ENCODE results near the gene LZTS3. TPM values are rescaled to one million over a fixed set of nuclear protein-coding genes. Genes with fewer than 3 reads are reported as not detected.
"Not testable (repeated sequence)": the region's sequence is repeated elsewhere in the genome, so short reads cannot be mapped to it uniquely, and the experiment has no call there.

The LZTS3 gene
- total RNA-seq, 3 donors from 2014 or later: 4.2 to 9.9 (median 8.0) TPM

DNA sequence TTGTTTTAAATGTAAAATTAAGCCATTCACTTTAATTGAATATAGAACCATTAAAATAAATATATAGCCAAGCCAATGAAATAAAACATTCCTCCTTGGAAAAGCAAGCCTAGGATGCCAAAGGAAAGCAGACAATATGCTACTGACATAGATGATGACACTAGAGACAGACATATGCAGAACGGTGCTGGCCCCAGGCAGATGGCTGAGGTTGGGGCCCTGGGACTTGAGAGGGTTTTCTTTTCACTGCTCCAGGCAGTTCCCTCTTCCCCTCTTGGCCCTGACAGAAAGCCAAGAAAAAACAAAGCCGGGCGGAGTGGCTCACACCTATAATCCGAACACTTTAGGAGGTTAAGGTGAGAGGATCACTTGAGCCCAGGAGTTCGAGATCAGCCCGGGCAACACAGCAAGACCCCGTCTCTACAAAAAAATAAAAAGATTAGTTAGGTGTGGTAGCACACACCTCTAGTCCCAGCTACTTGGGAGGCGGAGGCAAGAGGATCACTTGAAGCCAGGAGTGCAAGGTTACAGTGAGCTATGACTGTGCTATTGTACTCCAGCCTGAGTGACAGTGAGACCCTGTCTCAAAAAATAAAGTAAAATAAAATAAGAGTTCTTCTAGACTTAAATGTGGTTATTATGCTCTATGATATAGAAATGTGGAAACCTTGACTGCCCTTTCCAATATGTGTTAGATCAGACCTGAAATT, 44.9 kb downstream of the LZTS3 start:
- H3K36me3 ChIP-seq (ENCODE audit: low read depth): no peaks in the 10 kb centered on the region
- DNase-seq (no peak), ATAC-seq (no peak)
- intact Hi-C loops (cut with DNase I, micrococcal nuclease): no loop called here
- H3K9me3 ChIP-seq: peaks cover 3% of the 10 kb centered on the region
- TF ChIP-seq, protein P1, sequence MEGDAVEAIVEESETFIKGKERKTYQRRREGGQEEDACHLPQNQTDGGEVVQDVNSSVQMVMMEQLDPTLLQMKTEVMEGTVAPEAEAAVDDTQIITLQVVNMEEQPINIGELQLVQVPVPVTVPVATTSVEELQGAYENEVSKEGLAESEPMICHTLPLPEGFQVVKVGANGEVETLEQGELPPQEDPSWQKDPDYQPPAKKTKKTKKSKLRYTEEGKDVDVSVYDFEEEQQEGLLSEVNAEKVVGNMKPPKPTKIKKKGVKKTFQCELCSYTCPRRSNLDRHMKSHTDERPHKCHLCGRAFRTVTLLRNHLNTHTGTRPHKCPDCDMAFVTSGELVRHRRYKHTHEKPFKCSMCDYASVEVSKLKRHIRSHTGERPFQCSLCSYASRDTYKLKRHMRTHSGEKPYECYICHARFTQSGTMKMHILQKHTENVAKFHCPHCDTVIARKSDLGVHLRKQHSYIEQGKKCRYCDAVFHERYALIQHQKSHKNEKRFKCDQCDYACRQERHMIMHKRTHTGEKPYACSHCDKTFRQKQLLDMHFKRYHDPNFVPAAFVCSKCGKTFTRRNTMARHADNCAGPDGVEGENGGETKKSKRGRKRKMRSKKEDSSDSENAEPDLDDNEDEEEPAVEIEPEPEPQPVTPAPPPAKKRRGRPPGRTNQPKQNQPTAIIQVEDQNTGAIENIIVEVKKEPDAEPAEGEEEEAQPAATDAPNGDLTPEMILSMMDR (IDR thresholded peaks at IDR 0.05): no peak
- H3K4me3 ChIP-seq: no peak overlapping the region
- no peaks in the 10 kb centered on the region for H3K4me1 ChIP-seq (ENCODE audit: low read depth)

DNA sequence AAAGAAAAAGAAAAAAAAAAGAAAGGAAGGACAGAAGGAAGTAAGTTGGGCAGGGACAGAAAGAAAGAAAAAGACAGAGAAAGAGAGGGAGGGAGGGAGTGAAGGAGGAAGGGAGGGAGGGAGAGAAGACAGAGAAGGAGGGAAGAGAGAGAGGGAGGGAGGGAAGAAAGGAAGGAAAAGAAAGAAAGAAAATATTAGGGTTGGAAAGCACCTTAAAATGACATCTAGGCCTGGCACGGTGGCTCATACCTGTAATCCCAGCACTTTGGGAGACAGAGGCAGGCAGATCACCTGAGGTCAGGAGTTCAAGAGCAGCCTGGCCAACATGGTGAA, 46.9 kb downstream of the LZTS3 start:
- Histone ChIP-seq H3K4me1 (ENCODE audit: low read depth) (no peaks in the 10 kb centered on the region), H3K36me3 (ENCODE audit: low read depth) (no peaks in the 10 kb centered on the region), H3K4me3 (no peak overlapping the region), H3K9me3 (peaks cover 3% of the 10 kb centered on the region)
- DNase-seq (no peak), ATAC-seq (no peak)
- intact Hi-C loops (cut with DNase I, micrococcal nuclease): no loop called here
- TF ChIP-seq, protein P1 (IDR thresholded peaks at IDR 0.05): no peak

DNA sequence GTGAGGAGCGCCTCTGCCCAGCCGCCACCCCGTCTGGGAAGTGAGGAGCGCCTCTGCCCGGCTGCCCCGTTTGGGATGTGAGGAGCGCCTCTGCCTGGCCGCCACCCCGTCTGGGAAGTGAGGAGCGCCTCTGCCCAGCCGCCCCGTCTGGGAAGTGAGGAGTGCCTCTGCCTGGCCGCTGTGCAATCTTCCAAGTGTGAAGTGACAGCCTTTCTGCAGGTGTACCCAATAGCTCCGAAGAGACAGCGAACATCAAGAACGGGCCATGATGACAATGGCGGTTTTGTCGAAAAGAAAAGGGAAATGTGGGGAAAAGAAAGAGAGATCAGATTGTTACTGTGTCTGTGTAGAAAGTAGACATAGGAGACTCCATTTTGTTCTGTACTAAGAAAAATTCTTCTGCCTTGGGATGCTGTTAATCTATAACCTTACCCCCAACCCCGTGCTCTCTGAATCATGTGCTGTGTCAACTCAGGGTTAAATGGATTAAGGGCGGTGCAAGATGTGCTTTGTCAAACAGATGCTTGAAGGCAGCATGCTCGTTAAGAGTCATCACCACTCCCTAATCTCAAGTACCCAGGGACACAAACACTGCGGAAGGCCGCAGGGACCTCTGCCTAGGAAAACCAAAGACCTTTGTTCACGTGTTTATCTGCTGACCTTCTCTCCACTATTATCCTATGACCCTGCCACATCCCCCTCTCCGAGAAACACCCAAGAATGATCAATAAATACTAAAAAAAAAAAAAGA, 47.4 kb downstream of the LZTS3 start:
- H3K9me3 ChIP-seq; intact Hi-C loops (cut with DNase I, micrococcal nuclease); ATAC-seq; DNase-seq; H3K36me3 ChIP-seq (ENCODE audit: low read depth); H3K4me3 ChIP-seq; H3K4me1 ChIP-seq (ENCODE audit: low read depth): not testable (repeated sequence)

DNA sequence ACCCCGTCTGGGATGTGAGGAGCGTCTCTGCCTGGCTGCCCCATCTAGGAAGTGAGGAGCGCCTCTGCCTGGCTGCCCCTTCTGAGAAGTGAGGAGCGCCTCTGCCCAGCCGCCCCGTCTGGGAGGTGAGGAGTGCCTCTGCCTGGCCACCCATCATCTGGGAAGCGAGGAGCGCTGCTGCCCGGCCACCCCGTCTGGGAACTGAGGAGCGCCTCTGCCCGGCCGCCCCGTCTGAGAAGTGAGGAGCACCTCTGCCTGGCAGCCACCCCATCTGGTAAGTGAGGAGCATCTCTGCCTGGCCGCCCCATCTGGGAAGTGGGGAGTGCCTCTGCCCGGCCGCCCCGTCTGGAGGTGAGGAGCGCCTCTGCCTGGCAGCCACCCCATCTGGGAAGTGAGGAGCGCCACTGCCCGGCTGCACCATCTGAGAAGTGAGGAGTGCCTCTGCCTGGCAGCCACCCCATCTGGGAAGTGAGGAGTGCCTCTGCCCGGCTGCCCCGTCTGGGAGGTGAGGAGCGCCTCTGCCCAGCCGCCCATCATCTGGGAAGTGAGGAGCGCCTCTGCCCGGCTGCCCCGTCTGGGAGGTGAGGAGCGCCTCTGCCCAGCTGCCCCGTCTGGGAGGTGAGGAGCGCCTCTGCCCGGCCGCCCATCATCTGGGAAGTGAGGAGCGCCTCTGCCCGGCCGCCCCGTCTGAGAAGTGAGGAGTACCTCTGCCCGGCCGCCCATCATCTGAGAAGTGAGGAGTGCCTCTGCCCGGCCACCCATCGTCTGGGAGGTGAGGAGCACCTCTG, 48.4 kb downstream of the LZTS3 start:
- intact Hi-C loops (cut with DNase I, micrococcal nuclease); ATAC-seq; H3K4me3 ChIP-seq; H3K36me3 ChIP-seq (ENCODE audit: low read depth); H3K9me3 ChIP-seq; DNase-seq; H3K4me1 ChIP-seq (ENCODE audit: low read depth): not testable (repeated sequence)

DNA sequence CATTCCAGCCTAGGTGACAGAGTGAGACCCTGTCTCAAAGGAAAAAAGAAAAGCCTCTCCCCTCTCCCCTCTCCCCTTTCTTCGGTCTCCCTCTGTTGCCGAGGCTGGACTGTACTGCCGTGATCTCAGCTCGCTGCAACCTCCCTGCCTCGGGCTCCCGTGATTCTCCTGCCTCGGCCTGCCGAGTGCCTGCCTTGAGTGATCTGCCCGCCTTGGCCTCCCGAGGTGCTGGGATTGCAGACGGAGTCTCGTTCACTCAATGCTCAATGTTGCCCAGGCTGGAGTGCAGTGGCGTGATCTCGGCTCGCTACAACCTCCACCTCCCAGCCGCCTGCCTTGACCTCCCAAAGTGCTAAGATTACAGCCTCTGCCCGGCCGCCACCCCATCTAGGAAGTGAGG, 49.2 kb downstream of the LZTS3 start:
- H3K4me3 ChIP-seq; intact Hi-C loops (cut with DNase I, micrococcal nuclease); DNase-seq; H3K9me3 ChIP-seq; H3K4me1 ChIP-seq (ENCODE audit: low read depth); ATAC-seq; H3K36me3 ChIP-seq (ENCODE audit: low read depth): not testable (repeated sequence)

DNA sequence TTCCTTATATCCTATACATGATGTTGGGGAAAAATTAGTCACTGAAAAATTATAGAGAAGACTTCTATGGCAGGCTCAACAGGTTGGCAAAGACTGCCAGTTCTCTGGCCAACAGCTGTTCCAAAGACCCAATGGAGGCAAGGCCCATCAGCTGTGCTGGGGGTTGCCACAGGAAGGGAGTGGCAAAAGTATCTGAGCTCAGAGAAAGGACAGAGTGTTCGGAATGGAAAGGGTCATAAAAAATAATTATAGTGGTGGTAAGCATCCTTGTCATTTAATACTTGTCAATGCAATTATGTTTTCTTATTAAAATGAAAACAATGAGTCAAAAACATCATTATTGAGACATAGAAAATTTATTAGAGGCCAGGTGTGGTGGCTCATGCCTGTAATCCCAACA, 49.8 kb downstream of the LZTS3 start:
- Histone ChIP-seq H3K4me1 (ENCODE audit: low read depth) (no peaks in the 10 kb centered on the region), H3K4me3 (no peak overlapping the region), H3K36me3 (ENCODE audit: low read depth) (no peaks in the 10 kb centered on the region), H3K9me3 (peaks cover 3% of the 10 kb centered on the region)
- DNase-seq (no peak), ATAC-seq (no peak)
- TF ChIP-seq, protein P1 (IDR thresholded peaks at IDR 0.05): no peak
- intact Hi-C loops (cut with DNase I, micrococcal nuclease): no loop called here
